UCSD-AML1 (cell line): ENCODE measurements around the gene TNFRSF4.
"Not testable (repeated sequence)": the region's sequence is repeated elsewhere in the genome, so short reads cannot be mapped to it uniquely, and the experiment has no call there.

Source experiments
- DNase-seq: peaks from one replicate; lab custom pipeline; 2025; ENCODE audit not compliant: unreplicated experiment; lab: John Stamatoyannopoulos, UW

The TNFRSF4 gene

DNA sequence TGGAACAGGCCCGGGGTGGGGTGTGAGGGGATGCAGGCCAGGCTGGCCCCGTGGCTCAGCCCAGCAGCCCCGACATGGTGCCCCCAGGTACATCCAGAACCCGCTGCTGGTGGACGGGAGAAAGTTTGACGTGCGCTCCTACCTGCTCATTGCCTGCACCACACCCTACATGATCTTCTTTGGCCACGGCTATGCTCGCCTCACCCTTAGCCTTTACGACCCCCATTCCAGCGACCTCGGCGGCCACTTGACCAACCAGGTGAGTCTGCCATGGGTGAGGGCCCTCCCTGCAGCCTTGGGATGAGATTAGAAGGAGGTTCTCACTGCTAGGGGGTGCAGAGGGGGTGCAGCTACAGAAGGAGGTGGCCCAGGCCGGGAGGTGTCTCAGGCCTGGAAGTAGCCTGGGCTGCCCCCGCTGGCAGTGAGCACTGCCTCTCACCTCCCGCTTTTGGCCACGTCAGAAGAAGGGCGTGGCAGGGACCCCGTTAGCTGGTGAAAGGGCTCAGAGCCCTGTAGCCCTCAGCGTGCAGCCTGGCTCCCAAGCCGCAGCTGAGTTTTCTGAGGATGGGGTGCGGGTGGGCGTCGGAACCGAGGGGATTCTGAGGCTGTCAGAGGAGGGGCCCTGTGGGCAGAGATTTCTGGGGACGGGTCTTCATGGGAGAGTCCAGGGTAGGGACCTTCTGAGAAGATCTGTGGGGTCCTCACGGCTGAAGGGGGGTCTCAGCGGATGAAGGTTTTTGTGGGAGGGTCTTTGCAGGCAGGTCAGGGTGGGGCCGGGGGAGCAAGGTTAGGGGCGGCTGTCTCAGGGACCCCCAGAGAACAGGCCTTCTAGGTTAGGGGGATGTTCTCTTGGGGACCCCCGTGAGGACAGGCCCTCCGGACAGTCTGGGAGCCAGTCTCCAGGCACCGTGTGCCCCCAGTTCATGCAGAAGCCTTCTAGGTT, 29.8 kb downstream of the TNFRSF4 start:
- no peak for DNase-seq

GRCh38 chr1:1183221-1183747, 30.7 kb downstream of the TNFRSF4 start:
- DNase-seq, result no peak

- peak; percentile 48 for DNase-seq
Observed at GRCh38 chr1:1182491-1183220, 31.3 kb downstream of the TNFRSF4 start.

GRCh38 chr1:1181938-1182410, 32.0 kb downstream of the TNFRSF4 start:
- DNase-seq, result no peak

DNA sequence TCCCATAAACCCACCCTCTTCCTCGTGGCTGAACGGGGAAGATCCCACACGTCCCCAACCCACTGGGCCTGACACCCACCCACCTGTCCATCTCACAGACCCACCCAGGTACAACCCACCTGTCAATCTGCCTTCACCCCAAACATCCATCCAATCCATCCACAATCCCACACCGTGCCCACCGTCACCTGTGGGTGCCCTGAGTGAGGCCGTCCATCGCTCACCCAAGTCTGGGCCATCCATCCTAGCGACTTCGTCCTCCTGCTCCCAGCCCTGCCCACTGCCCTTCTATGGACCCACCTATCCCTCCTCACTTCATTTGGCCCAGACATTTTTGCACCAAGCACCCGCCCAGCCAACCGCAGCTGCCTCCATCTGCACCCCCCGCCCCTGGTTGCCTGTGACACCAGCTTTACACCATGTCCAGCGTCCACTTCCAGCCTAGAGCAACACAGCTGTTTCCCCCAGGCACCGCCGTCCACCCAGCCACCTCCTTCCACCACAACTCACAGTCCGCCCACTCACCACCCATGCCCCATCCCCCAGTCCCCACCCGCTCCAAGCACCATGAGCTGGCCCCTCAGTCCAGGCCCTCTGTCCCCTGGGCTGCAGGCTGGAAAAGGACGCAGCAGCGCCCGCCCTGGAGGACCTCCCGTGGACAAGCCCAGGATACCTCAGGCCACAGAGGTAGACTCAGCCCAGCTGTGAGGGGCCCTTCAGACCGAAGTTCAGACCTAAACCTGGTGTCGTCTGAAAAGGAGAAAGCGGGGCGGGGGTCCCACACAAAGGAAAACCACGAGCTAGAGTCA, 32.6 kb downstream of the TNFRSF4 start:
- DNase-seq, result no peak

DNA sequence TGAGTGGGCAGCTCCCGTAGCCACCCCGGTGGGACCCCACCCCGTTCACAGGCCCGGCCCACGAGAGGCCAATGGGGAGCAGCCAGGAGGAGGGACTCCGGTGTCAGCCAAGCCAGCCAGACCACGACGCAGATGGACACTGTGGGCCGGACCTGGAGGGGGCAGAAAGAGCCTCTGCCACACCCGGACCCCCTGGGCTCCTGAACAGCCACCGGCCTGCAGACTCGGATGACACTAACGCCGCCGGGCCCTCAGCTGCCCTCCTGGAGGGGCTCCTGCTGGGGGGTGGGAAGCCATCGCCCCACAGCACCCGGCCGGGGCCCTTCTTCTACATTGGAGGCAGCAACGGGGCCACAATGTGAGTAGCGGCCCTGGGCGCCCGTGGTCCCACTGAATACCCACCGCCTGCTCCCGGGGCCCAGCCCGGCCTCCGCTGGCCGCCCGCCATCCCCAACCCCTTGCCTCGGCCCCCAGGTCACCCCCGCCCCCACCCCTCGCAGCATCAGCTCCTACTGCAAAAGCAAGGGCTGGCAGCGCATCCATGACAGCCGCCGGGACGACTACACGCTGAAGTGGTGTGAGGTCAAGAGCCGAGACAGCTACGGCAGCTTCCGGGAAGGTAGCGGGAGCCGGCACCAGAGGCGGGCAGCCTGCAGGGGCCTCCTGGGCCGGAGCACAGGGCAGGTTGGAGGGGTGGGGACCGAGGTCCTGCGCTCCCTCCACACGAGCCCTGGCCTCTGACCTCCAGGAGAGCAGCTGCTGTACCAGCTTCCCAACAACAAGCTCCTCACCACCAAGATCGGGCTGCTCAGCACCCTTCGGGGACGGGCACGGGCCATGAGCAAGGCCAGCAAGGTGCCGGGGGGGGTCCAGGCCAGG, 33.7 kb downstream of the TNFRSF4 start:
- no peak for DNase-seq

DNA sequence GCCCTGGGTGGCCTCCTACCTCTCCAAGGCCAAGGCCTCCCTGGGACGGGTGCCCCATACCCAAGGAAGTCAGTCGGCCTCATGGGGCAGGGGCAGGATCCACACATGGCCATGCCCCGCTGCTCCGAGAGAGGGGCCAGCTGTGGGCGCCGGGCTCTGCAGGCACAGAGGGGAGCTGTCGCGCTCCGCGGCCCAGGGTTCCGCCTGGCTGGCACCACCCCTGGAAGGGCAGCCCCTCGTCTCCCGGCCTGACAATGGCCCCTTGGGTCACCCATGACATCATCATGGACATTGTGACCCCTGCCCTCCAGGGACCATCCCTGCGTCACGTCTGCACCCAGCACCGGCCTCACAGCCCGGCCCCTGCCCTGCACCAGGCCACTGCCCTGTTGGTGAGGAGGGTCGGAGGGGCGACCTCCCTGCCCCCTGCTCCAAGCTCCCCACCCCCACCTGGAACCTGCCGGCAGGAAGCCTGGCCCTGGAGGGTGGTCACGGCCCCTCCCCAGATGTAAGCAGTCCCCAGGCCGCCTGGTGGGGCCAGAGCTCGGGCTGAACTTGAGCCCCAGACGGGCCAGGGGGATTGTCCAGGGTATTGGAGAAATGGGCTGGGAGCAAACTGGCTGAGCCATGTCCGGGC, 34.5 kb downstream of the TNFRSF4 start:
- no peak for DNase-seq

DNA sequence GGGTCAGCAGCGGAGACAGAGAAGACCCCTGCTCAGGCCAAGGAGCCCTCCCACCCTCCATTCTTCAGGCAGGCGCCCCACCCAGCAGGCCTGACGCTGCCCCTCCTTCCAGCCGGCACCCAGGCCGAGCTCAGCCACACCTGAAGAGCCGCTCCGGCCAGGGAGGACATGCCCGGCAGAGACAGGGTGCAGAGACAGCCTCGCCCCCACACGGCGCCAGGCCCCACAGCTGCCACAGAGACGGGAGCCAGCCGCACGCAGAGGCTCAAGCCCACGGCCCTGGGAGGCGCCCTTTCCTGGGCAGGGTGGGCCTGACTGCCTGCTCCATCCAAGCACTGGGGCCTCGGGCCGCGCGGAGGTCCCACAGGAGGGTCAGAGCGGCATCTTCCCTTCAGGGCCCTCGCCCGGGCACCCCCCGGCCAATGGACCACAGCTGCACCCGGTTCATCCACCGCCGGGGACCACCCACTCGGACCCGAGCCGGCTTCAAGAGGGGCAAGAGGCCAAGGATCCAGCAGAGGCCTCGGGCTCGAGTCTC, 35.1 kb downstream of the TNFRSF4 start:
- DNase-seq, result no peak

DNA sequence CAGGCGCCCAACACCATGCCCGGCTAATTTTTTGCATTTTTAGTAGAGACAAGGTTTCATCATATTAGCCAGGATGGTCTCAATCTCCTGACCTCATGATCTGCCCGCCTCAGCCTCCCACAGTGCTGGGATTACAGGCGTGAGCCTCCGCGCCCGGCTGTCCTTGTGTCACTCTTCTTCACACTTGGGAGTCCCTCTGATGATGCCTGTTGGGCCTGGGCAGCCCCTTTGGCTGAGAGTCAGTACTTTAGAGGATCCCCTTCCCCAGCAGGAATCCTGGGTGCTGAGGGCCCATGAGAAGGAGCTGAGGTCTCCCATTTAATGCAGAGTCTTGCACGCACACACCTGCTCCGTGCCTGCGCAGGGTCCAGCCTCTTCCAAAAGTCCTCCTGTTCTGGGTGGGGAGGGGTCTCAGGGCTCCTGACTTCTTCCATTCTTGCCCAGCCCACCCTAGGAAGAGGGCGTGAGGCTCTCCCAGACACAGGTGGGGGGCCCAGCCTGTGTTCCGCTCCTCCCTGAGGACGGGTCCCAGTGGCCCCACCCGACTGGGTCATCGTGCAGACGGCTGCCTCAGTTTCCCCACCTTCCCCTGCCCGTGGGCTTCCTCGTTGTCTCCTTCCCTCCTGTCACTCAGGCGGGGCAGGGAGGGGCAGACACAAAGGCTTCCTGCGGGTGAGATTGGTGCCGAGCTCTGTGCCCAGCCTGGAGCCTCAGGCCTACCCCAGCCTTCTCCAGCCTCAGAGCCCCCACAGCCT, 36.3 kb downstream of the TNFRSF4 start:
- DNase-seq, result no peak

DNA sequence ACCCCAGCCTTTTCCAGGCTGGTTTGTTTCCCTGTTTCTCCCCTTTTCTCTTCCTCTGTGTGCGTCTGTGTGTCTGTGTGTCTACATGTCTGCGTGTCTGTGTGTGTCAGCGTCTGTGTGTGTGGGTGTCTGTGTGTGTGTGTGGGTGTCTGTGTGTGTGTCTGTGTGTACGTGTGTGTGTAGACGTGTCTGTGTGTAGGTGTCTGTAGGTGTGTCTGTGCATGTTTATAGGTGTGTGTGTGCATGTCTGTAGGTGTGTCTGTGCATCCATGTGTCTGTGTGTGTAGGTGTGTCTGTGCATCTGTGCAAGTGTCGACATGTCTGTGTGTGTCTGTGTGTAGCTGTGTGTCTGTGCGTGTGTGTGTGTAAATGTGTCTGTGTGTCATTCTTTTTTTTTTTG, 37.0 kb downstream of the TNFRSF4 start:
- no peak for DNase-seq

DNA sequence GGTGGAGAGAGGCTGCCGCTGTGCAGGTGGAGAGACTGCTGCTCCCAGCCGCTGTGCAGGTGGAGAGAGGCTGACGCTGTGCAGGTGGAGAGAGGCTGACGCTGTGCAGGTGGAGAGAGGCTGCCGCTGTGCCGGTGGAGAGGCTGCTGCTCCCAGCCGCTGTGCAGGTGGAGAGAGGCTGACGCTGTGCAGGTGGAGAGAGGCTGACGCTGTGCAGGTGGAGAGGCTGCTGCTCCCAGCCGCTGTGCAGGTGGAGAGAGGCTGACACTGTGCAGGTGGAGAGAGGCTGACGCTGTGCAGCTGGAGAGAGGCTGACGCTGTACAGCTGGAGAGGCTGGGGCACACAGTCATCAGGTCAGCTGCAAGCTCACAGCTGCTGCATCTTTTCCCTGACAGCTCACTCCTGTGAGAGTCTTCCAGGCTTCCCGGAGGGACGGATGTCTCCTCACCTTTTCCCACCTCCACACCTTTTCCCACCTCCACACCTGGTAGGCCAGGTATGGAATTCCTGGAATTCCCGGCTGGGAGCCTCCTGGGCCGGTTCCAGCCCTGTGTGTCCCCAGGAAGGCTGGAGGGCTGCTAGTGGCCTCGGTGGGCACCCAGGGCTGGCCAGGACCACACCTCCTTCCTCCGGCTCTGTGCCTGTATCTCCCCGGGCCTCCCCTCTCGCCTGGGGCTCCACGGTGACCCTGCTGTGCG, 37.7 kb downstream of the TNFRSF4 start:
- DNase-seq, result not testable (repeated sequence)

GRCh38 chr1:1175221-1176062, 38.5 kb downstream of the TNFRSF4 start:
- no peak for DNase-seq

GRCh38 chr1:1173793-1174415, 40.0 kb downstream of the TNFRSF4 start, which contains the start of gene TTLL10:
Gene TTLL10 (plus strand): TSS chr1:1173880. CDS start chr1:1179216, 5,336 bp downstream.
- DNase-seq, result no peak

GRCh38 chr1:1173061-1173792, 40.7 kb downstream of the TNFRSF4 start:
- no peak for DNase-seq

GRCh38 chr1:1171546-1172340, 42.2 kb downstream of the TNFRSF4 start:
- no peak for DNase-seq
